NCI-H1048 (cell line): ENCODE measurements around the gene DBF4B.

ENCODE experiments used
- DNase-seq: peaks from one replicate; lab custom pipeline; 2025; lab: John Stamatoyannopoulos, UW

DBF4B gene

DNA sequence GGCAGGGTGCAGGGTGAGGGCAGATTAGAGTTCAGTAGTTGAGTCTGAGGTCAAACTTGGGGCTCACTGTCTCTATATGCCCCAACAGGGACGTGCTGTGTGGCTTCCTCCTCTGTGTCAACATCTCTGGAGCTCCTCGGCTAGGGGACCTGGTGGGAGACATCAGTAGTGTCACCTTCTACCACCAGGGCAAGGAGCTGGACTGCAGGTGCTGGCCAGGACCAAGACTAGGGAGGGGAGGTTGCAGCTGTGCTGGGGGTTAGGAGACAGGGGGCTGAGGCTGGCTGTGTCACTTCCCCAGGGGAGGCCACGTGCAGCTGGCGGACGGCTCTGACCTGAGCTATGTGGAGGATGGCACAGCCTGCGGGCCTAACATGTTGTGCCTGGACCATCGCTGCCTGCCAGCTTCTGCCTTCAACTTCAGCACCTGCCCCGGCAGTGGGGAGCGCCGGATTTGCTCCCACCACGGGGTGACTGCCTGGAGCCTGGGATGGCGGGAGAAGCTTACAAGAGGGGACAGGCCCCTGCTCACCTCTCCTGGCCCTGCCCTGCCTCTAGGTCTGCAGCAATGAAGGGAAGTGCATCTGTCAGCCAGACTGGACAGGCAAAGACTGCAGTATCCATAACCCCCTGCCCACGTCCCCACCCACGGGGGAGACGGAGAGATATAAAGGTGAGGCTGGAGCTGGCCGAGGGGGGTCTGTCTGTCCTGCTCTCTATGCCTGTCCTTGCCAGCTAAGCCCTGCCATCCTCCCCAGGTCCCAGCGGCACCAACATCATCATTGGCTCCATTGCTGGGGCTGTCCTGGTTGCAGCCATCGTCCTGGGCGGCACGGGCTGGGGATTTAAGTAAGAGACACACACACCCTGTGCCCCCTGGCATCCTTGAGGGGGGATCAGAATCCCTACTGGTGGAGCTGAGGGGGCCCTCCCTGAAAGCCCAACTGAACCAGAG is 69.2 kb downstream of the DBF4B start:
- no peak for DNase-seq

DNA sequence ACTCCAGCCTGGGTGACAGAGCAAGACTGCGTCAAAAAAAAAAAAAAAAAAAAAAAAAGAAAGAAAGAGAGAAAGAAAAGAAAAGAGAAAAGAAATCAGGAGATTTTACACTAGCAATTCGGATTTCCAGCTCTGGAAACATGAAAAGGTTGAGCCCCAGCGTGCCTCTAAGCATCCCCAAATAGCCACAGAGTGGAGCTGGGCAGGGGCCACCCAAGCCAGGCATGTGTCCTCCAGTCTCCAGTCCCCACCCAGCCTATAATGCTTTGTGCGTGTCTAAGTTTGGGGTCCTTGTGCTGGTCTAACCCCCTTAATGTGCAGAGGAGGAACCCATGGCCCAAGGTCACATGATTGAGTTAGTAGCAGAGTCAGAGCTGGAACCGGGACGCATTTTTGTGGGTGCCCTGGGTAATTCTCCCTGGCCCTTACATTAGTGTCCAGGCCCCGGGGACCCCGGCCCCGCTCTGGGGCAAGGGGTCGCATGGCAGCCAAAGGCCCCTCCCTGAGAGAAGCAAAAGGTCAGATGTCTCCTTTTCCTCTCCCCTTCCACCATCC is 70.3 kb downstream of the DBF4B start:
- no peak for DNase-seq

DNA sequence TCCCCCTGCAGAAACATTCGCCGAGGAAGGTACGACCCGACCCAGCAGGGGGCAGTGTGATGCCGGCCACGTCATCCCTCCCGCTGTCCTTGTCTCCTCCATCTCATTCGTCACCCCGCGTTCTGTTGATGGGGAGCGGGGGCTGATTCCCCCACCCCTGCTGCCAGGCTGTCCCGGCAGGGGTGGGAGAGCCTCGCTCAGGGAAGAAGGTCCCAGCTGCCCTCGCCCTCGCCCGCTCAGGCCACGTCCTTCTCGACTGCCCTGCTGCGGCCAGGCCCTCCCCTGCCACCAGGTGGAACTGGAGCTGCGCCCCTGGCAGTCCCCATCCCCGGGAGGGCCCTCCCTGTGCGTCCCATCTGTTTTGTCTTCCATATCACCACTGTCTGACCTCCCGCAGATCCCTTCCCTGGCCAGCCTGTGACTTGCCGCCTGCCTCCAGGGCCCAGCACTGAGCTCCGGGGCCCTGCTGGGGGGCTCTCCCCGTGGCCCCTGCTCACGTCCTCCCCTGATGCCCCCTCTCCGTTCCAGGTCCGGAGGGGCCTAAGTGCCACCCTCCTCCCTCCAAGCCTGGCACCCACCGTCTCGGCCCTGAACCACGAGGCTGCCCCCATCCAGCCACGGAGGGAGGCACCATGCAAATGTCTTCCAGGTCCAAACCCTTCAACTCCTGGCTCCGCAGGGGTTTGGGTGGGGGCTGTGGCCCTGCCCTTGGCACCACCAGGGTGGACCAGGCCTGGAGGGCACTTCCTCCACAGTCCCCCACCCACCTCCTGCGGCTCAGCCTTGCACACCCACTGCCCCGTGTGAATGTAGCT is 71.0 kb downstream of the DBF4B start:
- DNase-seq, result peak; percentile 53

DNA sequence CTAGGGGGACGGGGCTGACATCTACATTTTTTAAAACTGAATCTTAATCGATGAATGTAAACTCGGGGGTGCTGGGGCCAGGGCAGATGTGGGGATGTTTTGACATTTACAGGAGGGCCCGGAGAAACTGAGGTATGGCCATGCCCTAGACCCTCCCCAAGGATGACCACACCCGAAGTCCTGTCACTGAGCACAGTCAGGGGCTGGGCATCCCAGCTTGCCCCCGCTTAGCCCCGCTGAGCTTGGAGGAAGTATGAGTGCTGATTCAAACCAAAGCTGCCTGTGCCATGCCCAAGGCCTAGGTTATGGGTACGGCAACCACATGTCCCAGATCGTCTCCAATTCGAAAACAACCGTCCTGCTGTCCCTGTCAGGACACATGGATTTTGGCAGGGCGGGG is 71.7 kb downstream of the DBF4B start:
- DNase-seq, result no peak

DNA sequence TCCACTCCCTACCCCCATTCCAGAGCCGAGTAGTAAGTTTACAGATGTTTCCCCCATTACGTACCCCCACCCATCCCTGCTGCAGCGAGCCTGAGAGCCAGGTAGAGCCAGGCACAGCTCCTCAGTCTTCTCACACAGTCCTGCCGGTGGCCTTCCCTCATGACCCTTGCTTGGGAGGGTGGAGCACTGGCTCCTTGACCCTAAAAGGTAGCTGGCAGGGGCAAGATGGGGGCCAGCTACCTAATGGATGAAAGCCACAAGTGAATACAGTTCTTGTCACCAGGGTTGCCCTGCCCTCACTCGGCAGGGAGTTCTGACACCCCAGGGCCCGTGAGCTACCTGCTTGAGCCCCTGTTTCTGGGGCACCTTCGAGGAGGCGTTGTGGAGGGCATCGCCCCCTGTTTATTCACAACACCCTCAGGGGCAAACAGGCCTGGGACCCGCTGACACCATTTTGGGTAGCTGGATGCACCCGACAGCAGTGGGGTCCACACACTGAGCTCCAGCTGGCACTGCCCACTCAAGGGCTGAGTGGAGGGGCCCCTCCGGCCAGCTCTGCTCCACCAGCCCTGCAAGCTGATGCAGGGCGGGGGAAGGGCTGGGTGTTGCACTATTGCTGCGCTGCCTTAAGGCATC is 72.5 kb downstream of the DBF4B start:
- no peak for DNase-seq

DNA sequence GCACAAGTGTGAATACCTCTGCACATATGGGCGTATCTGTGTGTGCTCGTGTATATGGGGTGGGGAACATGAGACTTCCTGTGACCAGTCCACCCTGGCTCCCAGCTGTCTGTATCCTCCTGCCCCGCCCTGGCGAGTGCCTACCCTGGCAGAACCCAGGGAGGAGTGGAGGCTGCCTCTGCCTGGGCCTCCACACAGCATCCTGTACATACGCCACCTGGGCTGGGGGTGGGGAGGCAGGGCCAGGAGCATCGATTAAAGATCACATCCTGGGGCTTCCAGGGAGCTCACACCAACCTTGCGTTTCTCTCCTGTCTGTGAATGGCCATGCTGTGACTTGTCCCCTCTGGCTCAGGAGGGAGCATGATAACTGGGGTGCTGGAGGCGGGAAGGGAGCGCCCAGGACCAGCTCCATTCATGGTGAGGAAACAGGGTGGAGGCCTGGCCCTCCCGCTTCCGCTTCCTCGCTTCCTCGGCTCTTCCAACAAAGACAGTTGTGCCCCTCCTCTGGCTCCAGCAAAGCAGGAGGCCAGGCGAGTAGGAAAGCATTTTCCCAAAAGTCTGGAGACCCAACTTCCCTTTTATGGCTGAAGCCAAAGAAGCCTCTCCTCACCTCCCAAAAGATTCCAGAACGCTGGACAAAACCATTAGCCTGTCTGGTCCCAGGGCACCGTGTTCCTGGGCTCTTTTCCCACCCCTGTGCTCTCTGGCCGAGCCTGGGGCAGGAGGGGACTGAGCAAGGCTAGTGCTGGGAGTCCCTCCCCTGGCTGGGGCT is 73.3 kb downstream of the DBF4B start:
- no peak for DNase-seq

DNA sequence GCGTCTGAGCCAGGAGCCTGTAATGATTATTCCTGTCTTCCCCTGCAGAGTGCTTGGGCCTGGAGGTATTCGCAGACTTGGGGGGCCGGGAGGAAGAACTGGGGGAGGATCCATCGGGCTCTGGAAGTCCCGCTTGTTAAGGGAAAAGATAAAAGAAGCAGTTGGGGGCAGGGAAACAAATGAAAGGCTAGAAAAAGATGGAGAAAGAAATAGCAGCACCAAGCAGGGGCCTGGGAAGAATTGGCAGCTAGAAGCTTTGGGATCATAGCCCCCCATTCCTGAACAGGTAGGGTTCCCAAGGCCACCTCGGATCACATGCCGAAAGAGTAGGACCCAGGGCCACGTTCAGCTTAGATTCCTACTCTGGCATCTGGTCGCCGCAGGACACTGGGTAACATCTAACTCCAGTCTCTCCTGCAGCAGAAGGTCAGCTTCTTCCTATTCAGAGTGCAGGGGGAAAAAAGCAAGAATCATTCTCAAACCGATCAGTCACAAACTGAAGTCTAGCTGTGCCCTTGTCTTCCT is 73.9 kb downstream of the DBF4B start:
- DNase-seq, result no peak

DNA sequence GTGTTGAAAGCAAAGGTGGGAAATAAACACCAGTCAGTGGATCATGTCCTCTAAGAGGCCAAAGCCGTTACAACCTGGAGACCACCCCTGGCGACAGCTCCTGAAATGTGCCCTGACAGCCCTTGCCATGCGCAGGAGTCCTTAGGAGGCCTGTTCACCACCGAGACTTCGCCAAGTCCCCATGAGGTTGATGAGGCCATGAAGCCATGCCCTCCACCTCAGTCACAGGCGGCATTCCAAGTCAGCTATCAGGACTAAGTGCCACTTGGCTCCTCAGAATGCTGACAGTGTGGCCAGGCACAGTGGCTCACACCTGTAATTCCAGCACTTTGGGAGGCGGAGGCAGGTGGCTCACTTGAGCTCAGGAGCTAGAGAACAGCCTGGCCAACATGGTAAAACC is 77.5 kb downstream of the DBF4B start:
- DNase-seq, result no peak

DNA sequence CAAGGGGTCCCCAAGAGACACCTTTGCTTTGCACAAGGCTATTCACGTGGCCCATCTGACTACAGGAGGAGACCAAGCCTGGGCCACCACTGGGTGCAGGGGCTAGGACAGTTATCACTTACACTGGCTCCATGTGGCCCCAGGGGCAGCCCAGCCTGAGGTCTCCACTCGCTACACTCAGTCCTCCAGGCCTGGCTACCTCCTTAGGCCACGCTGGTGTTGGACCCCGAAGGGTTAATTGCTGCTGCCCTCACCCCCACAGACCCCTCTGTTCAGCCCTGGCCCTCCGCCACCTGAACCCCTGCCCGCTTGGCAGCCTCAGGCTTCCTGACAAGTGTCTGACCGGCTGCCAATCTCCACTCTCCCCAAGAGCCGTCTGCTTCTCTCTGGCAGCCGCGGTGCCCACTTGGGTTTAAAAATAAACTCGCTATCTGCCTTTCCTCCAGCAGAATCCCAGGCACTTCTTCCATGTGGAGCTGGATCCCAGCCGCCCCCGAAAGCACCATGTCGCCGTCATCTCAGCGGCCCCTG is 78.2 kb downstream of the DBF4B start:
- DNase-seq, result no peak

DNA sequence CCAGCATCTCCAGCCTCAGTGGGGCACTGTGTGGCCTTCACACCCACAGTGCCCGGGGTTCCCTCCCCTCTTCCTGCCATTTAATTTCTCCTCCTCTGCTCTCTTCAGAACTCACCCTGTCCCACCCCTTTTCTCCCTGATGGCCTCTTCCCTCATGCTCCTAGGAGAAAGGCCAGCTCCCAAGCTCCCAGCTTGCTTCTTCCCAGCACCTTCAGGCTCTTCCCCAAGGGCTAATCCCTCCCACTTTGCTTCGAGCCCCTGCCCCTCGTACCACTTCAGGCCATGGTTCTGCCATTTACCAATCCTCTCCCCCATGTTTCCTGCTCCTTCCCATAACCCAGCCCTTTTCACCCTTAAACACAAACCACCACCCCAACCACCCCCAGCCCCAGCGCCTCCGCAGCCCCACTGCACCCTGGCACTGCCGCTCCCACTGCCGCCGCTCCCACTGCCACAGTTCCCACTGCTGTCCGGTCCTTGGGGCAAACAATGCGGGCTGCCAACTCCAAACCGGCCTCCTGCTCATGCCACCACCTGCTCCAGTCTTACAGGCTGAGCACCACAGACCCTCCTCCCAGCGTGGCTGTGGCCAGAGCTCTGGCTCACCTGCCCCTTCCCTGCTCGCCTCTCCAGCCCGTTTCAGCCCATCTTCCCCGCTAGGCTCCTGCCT is 78.9 kb downstream of the DBF4B start:
- DNase-seq, result no peak

DNA sequence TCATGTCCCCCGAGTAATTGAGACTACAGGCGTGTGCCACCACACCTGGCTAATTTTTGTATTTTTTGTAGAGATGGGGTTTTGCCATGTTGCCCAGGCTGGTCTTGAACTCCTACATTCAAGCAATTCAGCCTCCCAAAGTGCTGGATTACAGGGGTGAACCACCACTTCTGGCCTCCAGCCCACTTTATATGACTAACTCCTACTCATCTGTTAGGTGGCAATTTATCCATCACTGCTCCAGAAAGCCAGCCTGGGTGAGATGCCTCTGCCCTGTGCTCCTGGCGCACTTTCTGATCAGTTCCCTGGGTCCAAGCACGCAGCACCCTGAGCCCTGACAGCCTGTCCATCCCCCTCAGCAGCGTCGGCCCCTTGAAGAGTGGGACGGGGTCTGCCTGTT is 79.7 kb downstream of the DBF4B start:
- DNase-seq, result no peak

DNA sequence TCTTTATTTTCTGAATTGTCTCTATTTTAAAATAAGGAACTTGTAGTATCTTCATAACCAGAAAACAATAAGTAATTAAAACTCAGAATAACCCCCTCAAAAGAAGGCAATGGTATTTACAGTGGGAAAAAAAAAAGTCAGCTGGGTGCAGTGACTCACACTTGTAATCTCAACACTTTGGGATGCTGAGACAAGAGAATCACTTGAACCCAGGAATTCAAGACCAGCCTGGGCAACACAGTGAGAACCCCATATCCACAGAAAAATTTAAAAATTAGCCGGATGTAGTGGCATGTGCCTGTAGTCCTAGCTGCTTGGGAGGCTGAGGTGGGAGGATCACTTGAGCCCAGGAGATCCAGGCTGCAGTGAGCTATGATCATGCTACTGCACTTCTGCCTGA is 83.8 kb downstream of the DBF4B start:
- no peak for DNase-seq

DNA sequence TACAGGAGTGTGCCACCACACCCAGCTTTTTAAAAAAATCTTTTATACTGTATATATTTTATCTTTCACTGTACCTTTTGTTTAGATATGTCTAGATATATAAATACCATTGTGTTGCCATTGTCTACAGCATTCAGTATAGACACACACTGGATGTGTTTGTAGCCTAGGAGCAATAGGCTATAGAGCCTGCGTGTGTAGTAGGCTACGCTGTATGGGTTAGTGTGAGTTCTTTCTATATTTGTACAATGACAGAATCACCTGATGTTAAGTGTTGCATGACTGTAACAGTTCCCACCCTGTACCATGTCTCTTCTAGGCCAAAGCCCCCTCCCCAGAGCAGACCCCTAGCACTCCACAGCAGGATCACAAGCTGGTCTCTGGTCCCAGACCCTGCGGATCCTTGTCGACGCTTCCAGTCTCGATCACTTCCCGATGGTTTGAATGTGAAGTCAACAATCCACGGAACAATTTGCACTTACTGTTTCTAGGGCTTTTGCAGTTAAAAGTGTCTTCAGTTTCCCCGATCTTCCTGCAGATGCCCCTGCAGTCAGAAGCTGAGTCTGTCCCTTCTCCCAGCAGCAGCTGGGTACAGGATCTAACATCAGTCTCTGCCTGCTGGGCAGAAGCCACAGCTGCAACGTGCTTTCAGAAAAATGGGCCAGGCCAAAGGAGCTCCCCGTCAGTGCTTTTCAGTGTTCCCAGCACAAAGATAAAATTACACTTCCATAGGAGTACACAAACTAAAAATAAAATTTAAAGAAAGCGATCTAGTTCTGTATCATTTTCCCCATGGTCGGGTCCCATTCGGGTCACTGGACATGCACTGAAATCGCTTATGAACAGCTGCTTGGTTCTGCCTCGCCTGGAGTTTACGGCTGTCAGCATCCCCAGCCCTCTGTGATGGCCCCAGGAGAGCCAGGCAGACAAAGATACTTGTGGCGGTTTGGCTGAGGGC is 85.7 kb downstream of the DBF4B start:
- no peak for DNase-seq

DNA sequence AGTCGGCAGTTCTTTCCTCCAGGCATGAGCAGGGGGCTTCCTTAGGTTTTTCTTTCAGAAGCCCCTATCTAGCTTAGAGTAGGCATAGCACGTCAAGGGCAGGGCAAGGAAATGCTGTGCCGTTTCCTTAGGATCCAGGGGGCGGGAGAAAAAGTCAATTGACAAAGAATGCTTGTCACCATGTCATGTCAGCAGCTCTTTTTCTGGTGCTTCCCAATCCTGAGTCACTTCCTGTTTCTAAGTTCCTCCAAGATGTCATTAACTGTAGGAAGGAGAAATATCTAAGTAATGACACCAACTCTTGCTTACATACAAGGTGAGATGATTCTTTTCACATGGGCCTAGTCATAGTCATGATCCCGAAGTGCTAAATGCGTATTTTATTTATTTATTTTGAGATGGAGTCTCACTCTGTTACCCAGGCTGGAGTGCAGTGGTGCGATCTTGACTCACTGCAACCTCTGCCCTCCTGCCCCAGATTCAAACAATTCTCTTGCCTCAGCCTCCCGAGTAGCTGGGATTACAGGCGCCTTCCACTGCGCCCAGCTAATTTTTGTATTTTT is 86.5 kb downstream of the DBF4B start:
- DNase-seq, result no peak

DNA sequence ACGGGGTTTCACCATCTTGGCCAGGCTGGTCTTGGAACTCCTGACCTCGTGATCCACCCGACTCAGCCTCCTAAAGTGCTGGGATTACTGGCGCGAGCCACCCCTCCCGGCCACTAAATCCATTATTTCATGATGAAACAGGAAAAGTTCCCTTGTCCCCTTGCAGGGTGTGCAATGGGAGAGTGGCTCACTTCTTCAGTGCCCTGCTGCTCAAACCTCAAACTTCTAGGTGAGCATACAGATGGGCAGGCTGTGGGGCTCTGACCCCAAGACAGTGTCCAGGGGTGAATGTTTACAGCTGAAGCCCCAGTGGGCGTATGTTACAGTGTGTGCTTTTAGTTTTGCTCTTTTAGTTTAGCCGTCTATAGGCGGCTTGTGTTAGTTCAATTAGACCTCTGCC is 87.0 kb downstream of the DBF4B start:
- DNase-seq, result no peak

DNA sequence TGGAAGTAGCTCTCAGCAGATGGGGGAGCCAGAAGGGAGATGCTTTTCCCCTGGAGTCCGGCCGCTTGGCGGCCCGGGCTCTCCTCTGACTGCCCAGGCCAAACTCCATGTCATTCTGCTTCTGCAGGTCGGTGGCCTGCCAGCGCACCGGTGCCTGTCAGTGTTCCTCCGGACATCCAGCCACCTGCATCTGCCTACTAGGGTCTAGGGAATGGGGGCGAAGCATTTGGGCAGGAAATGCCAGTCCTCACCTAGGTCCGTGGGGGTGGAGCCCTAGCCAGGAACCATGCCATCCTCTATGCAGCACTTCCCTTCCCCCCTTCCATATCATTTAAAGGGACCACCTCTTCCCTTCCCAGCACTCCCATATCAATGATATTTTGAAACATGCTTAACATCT is 87.5 kb downstream of the DBF4B start:
- no peak for DNase-seq

DNA sequence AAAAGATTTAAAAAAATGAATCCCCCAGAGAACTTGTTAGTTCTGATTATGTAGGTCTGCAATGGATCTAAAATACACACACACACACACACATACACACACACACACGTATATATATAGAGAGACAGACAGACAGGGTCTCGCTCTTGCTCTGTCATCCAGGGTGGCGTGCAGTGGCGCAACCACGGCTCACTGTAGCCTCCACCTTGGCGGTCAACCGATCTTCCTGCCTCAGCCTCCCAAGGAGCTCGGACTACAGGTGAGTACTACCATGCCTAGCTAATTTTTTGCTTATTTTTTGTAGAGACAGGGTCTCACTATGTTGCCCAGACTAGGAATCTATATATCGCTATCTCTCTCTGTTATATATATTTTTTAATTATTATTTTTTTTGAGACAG is 88.3 kb downstream of the DBF4B start:
- DNase-seq, result no peak

DNA sequence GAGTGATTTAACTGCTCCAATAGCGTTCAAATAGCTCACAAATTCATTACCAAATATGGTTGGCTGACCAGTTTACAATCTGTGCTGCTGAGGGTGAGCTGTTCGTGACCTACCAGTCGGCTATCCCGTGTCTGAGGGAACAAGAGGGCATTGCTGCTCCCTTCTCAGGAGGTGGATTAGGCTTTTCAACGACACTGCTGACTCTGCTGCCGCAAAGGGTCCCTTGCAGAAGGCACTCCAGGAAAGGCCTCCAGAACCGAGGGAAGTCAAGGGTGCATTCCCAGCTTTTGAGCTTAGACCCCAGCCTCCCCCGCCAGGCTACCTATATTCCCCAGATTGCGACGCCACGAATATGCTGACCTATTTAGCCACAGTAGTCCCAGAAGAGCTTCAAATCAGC is 89.3 kb downstream of the DBF4B start:
- DNase-seq, result no peak

DNA sequence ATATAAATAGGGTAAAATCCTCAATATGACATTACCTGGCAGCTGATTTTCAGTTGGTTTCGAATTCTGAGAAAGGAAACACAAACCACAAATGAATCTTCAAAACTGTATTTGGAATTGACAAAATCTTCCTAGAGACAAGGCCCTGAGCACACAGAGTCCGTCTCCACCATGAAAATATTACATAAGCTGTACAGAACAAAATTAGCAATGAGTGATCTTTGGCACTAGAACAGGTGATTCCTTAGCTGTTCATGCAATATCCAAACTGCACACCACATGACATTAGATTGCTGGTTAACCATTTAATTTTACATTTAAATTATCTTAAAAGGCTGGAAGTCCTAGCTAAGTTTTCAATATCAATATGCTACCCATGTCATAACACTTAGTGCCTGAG is 89.9 kb downstream of the DBF4B start:
- DNase-seq, result no peak
